ACC112 (cell line): Measurements from ENCODE around the gene ACE.

ENCODE experiments used
- H2AFZ ChIP-seq: fragments of 200-600 bp; sonication (generic); one replicate; pipeline ENCODE4 v1.6.0; 2017; ENCODE audit warnings: antibody characterized with exemption, low read length; ENCODE audit not compliant: unreplicated experiment
- H3K27ac ChIP-seq: fragments of 200-600 bp; sonication (generic); 2 replicates; pipeline ENCODE4 v1.5.1; 2014; ENCODE audit warnings: low read depth, mild to moderate bottlenecking, antibody characterized with exemption, low read length, moderate library complexity
- H3K27me3 ChIP-seq: fragments of 200-600 bp; sonication (generic); 2 replicates; pipeline ENCODE4 v1.6.1; 2014; ENCODE audit warnings: mild to moderate bottlenecking, antibody characterized with exemption, low read length, moderate library complexity, mixed read lengths; ENCODE audit not compliant: insufficient read depth
- H3K36me3 ChIP-seq: fragments of 200-600 bp; sonication (generic); 2 replicates; pipeline ENCODE4 v1.6.1; 2016; ENCODE audit warnings: mild to moderate bottlenecking, antibody characterized with exemption, low read length, moderate library complexity, mixed read lengths; ENCODE audit not compliant: insufficient read depth
- H3K4me1 ChIP-seq: fragments of 200-600 bp; sonication (generic); one replicate; pipeline ENCODE4 v1.6.1; 2016; ENCODE audit warnings: low read length, mixed read lengths; ENCODE audit not compliant: insufficient read depth, unreplicated experiment, control insufficient read depth
- H3K4me3 ChIP-seq: fragments of 200-600 bp; sonication (generic); 2 replicates; pipeline ENCODE4 v1.5.1; 2014; ENCODE audit warnings: mild to moderate bottlenecking, low read depth, low read length
- H3K79me2 ChIP-seq: fragments of 200-600 bp; sonication (generic); one replicate; pipeline ENCODE4 v1.6.0; 2016; ENCODE audit warnings: low read length; ENCODE audit not compliant: control insufficient read depth, unreplicated experiment, insufficient read depth

ACE gene

DNA sequence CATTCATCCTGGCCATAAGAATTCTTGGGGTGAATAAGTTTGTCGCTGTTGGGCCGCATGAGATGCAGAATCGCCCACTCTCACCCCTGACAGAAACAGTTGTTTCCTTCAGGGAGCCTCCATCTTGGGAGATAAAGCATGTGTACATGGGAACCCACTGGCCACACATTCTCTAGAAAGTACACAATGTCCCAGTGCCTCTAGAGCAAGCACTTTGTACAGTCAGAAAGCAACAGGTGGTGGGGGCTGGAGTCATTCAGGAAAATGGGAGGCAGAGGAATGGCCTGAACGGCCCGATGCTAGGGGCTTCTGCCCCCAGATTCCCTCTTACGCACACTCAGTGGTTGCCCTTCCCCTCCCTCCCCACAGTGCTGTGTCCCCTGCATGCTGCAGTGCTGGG lies 16.1 kb downstream of the ACE start:
- H3K4me3 ChIP-seq: no peak overlapping the region
- H2AFZ ChIP-seq: no peak overlapping the region
- H3K27me3 ChIP-seq: no peaks in the 10 kb centered on the region
- no peaks in the 10 kb centered on the region for H3K4me1 ChIP-seq
- H3K27ac ChIP-seq: no peak overlapping the region
- H3K36me3 ChIP-seq: no peaks in the 10 kb centered on the region
- H3K79me2 ChIP-seq: no peaks in the 10 kb centered on the region

DNA sequence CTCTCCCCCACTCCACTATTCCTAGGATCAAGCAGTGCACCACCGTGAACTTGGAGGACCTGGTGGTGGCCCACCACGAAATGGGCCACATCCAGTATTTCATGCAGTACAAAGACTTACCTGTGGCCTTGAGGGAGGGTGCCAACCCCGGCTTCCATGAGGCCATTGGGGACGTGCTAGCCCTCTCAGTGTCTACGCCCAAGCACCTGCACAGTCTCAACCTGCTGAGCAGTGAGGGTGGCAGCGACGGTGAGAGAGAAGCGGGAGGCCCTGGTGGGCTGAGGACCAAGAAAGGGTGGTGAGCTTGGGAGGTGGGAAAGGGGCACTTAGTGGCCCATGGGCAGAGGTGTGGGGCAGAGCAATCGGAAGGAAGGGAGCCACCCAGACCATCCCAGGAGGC lies 16.6 kb downstream of the ACE start:
- H3K27ac ChIP-seq: no peak overlapping the region
- H3K4me3 ChIP-seq: no peak overlapping the region
- H2AFZ ChIP-seq: no peak overlapping the region
- H3K4me1 ChIP-seq: no peaks in the 10 kb centered on the region
- no peaks in the 10 kb centered on the region for H3K27me3 ChIP-seq
- no peaks in the 10 kb centered on the region for H3K36me3 ChIP-seq
- no peaks in the 10 kb centered on the region for H3K79me2 ChIP-seq

DNA sequence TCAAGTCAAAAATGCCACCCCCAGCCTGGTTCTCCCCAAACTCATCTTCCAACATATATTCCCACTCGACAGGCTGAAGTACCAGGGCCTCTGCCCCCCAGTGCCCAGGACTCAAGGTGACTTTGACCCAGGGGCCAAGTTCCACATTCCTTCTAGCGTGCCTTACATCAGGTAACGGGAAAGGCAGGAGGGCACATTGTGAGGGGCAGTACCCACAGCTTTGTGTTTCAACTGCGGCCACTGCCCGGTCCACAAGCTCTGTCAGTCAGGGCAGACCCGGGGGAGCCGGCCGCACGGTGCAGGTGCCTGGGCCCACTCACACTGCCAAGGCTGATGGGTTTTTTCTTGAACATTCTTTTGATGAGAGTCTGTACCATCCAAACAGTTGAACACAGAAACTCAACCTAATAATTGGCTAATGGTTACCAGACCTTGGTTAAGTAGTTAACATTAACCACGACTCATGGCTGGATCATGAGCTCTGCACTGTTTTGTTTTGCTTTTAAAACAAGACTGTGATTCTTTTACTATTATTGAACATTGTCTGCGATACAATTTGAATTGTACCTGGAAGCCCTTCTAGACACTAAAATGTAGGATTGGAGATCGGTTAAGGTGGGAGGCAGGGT lies 17.6 kb downstream of the ACE start:
- Histone ChIP-seq H3K36me3 (no peaks in the 10 kb centered on the region), H3K4me3 (no peak overlapping the region), H3K27me3 (no peaks in the 10 kb centered on the region), H3K27ac (no peak overlapping the region), H3K4me1 (no peaks in the 10 kb centered on the region), H3K79me2 (no peaks in the 10 kb centered on the region), H2AFZ (no peak overlapping the region)

DNA sequence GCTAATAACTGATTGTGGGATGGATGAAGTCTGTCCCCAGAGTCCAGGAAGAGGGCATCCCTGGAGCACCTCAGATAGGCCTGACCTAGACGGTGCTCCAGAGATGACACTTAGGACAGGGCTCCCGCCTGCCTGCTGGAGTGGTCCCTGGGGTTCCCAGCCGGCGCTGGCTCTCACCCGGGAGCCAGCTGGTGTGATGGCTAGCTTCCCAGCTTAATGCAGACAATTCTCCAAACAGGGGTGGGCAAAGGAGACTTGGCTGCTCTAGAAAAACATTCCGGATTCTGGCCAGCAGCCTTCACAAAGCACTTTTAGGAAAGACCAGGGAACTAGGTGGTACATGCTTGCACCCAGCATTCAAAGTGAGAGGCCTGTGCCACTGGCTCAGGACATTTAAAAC lies 18.6 kb downstream of the ACE start:
- Histone ChIP-seq H3K4me1 (no peaks in the 10 kb centered on the region), H2AFZ (no peak overlapping the region), H3K4me3 (no peak overlapping the region), H3K36me3 (no peaks in the 10 kb centered on the region), H3K79me2 (no peaks in the 10 kb centered on the region), H3K27me3 (peaks cover 2% of the 10 kb centered on the region; the same call in 1 of the 2 replicates), H3K27ac (no peak overlapping the region)

DNA sequence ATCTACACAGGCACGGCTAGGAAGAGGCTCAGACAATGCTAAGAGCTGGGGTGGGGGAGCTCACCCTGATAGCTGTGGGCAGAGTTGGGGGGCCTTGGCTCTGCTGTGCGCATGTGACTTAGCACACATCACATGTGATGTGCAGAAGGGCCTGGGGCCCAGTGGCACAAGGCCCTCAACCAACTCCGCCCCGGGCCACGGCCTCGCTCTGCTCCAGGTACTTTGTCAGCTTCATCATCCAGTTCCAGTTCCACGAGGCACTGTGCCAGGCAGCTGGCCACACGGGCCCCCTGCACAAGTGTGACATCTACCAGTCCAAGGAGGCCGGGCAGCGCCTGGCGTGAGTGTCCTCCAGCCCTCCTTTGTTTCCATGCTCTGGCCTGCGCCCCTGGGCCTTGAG lies 19.3 kb downstream of the ACE start:
- no peak overlapping the region for H3K4me3 ChIP-seq
- H3K36me3 ChIP-seq: no peaks in the 10 kb centered on the region
- H3K79me2 ChIP-seq: no peaks in the 10 kb centered on the region
- no peaks in the 10 kb centered on the region for H3K4me1 ChIP-seq
- H3K27ac ChIP-seq: no peak overlapping the region
- peaks cover 9% of the 10 kb centered on the region; the same call in 1 of the 2 replicates for H3K27me3 ChIP-seq
- H2AFZ ChIP-seq: no peak overlapping the region

DNA sequence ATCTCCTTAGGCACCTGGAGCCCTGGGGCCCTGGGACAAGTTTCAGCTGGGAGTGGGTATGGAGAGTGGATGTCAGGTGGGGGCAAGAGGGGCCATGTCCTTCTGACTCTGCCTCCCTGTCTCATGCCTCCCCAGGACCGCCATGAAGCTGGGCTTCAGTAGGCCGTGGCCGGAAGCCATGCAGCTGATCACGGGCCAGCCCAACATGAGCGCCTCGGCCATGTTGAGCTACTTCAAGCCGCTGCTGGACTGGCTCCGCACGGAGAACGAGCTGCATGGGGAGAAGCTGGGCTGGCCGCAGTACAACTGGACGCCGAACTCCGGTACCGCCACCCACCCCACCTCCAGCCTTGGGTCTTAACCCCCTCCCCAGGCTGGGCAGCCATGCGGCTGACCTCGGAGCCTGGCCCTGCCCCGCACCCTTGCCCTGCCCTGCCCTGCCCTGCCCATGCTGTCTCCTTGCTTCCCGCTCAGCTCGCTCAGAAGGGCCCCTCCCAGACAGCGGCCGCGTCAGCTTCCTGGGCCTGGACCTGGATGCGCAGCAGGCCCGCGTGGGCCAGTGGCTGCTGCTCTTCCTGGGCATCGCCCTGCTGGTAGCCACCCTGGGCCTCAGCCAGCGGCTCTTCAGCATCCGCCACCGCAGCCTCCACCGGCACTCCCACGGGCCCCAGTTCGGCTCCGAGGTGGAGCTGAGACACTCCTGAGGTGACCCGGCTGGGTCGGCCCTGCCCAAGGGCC lies 20.0 kb downstream of the ACE start:
- H3K79me2 ChIP-seq: no peaks in the 10 kb centered on the region
- H3K4me3 ChIP-seq: no peak overlapping the region
- H2AFZ ChIP-seq: no peak overlapping the region
- H3K27ac ChIP-seq: no peak overlapping the region
- H3K27me3 ChIP-seq: peaks cover 14% of the 10 kb centered on the region
- no peaks in the 10 kb centered on the region for H3K36me3 ChIP-seq
- H3K4me1 ChIP-seq: no peaks in the 10 kb centered on the region

DNA sequence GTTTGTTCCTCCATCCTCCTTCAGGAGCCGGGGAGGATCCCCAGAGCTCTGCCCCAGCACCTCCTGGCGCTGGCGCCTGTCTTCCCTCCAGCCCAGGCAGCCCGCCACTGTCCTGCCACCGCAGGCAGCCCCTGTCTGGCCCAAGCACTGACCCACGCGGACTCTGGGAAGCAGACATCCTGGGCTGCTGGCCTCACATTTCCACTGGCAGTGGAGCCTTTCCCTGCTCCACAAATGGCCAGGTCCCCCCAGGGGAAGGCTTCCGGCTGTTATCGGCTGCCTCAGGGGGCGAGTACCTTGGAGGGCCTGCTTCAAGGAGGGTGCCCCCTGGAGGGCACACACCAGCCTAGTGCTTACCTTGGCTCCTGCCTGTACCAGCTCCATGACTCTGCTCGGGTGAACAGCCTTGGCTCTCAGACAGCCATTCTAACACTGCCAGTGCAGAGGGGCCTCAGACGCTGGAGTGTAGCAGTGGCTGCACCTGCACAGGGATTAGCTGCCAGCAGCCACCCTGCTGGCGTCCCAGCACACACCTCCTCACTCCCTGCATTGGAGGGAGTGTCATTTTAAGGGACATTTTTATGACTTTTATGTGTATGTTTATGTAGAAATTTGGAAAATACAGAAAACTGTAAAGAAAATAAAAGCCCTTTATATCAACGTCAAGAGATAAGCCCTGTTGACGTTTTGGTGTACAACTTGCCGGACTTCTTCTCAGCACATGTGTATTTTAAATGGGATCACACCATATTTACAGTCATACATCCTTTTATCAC lies 21.0 kb downstream of the ACE start:
- no peaks in the 10 kb centered on the region for H3K79me2 ChIP-seq
- no peak overlapping the region for H2AFZ ChIP-seq
- H3K27me3 ChIP-seq: peaks cover 23% of the 10 kb centered on the region
- no peaks in the 10 kb centered on the region for H3K4me1 ChIP-seq
- H3K36me3 ChIP-seq: no peaks in the 10 kb centered on the region
- H3K4me3 ChIP-seq: no peak overlapping the region
- no peak overlapping the region for H3K27ac ChIP-seq

DNA sequence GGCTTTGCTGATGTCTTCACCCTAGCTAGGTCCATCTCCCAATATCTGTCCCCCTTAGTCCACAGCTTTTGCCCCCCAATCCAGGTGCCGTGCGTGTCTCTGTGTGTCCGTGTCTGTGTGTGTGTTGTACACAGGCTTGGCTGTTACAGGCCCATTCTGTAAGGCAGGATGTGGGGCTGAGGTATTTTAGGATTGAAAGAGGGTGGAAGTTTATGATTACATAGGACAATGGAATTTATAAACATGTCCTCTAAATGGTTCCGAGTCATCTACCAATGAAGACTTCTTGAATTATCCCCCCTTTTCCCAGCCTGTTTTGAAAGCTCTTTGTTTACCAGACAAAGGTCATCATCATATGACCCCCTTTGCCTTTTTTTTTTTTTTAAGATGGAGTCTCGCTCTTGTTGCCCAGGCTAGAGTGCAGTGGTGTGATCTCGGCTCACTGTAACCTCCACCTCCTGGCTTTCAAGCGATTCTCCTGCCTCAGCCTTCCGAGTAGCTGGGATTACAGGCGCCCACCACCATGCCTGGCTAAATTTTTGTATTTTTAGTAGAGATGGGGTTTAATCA lies 21.9 kb downstream of the ACE start:
- H3K27me3 ChIP-seq: peaks cover 31% of the 10 kb centered on the region
- H3K79me2 ChIP-seq: no peaks in the 10 kb centered on the region
- no peak overlapping the region for H2AFZ ChIP-seq

DNA sequence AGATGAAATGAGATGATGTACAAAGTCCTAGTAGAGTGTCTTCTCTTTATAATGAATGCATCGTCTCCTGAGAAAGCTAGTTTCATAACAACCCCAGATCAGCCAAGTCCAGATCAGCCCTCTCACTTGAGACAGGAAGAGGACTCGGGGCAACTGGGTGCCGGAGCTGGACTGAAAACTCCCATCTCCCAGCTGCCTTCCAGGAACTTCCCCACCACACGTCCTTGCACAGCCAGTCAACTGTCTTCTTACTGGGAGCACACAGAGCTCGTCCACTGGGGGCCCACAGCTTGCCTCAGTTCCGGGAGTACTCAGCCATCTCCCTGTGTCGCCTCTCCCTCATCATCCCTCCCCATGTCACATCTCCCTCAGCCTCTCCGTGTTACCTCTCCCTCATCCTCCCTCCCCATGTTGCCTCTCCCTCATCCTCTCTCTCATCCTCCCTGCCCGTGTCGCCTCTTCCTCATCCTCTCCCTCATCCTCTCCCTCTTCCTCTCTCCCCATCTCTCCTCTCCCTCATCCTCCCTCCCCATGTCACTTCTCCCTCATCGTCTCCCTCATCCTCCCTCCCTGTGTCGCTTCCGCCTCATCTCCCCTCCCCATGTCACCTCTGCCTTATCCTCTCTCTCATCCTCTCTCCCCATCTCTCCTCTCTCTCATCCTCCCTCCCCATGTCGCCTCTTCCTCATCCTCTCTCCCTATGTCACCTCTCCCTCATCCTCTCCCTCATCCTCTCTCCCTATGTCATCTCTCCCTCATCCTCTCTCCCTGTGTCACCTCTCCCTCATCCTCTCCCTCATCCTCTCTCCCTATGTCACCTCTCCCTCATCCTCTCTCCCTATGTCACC lies 23.9 kb downstream of the ACE start:
- Histone ChIP-seq H2AFZ (no peak overlapping the region), H3K4me1 (no peaks in the 10 kb centered on the region), H3K36me3 (no peaks in the 10 kb centered on the region)

More for the DNA sequence above, 21.9 kb downstream of the ACE start:
- H3K36me3 ChIP-seq: no peaks in the 10 kb centered on the region
- H3K27ac ChIP-seq: no peak overlapping the region
- no peak overlapping the region for H3K4me3 ChIP-seq
- H3K4me1 ChIP-seq: no peaks in the 10 kb centered on the region

DNA sequence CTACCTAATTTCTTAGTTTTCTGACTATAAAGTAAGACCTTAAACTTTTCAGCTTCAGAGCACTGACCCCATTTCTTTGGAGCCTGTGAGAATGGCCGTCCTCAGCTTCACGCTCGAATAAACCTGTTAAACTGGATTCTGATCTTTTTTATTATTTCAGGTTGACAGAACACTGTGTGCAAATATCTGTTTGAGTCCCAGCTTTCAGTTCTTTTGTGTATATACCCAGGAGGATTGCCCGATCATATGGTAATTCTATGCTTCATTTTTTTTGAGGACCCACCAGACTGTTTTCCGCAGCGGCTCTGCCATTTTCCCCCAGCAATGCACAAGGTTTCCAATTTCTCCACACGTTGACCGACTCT lies 26.5 kb downstream of the ACE start:
- Histone ChIP-seq H3K36me3 (no peaks in the 10 kb centered on the region), H2AFZ (no peak overlapping the region), H3K27ac (no peak overlapping the region), H3K4me1 (no peaks in the 10 kb centered on the region), H3K4me3 (no peak overlapping the region), H3K79me2 (no peaks in the 10 kb centered on the region), H3K27me3 (peaks cover 73% of the 10 kb centered on the region)

More for the DNA sequence above, 23.9 kb downstream of the ACE start:
- Histone ChIP-seq H3K27ac (no peak overlapping the region), H3K4me3 (no peak overlapping the region), H3K79me2 (no peaks in the 10 kb centered on the region), H3K27me3 (peaks cover 47% of the 10 kb centered on the region)
